Fibroblast of skin of right quadriceps (primary cell): ENCODE measurements around the gene FAM83C.
"Not testable (repeated sequence)": the region's sequence is repeated elsewhere in the genome, so short reads cannot be mapped to it uniquely, and the experiment has no call there.

Experiments used
- DNase-seq: peaks from one replicate; pipeline ENCODE4 v3.0.0-alpha.2; 2013

Gene FAM83C

GRCh38 chr20:35262731-35263531, 29.3 kb downstream of the FAM83C start:
- DNase-seq, result peak; percentile 77

GRCh38 chr20:35262321-35262720, 29.9 kb downstream of the FAM83C start:
- DNase-seq, result not testable (repeated sequence)

DNA sequence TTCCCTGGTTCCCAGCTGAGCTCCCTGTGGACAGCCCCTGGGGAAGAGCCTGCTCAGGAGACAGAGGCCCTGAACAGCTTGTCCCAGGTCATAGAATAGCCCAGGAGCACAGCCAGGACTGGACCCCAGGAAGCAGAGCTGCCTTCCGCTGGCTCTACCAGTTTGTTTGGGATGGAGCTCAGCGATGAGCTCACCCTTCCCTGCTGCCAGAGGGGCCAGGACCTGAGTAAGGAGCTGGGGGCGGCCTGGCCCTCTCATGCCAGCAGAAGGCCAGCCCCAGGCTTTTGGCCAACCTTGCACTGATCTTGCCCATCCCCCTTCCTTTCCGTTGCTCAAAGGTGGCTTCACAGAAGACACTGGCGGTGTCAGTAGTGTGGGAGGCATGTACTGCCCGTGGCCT, 31.8 kb downstream of the FAM83C start:
- no peak for DNase-seq

- DNase-seq, result peak; percentile 39
Measured at GRCh38 chr20:35257175-35257909, 34.9 kb downstream of the FAM83C start.

- no peak for DNase-seq
Measured at GRCh38 chr20:35254448-35254999, 37.7 kb downstream of the FAM83C start.

DNA sequence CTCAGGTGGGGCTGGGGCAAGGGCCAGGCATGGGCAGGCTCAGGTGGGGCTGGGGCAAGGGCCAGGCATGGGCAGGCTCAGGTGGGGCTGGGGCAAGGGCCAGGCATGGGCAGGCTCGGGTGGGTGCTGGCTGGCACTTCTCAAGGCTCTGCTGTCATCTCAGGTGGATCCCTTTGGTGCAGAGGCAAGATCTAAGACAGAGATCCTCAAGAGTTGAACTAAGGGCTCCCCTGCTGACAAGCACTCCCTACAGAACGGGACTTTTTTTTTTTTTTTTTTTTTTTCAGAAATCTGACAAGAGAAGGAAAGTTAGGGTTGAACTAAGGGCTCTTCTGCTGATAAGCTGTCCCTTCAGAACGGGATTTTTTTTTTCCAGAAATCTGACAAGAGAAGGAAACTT, 39.2 kb downstream of the FAM83C start:
- no peak for DNase-seq

DNA sequence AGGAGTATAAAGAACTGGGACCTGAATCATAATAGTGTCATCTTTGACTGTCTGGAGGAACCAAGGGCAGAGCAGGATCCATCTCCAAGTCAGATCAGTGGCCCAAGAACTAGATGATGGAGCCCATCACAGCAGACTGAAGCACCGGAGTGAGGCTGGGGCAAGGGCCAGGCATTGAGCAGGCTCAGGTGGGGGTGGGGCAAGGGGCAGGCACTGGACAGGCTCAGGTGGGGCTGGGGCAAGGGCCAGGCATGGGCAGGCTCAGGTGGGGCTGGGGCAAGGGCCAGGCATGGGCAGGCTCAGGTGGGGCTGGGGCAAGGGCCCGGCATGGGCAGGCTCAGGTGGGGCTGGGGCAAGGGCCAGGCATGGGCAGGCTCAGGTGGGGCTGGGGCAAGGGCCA, 39.6 kb downstream of the FAM83C start:
- not testable (repeated sequence) for DNase-seq

DNA sequence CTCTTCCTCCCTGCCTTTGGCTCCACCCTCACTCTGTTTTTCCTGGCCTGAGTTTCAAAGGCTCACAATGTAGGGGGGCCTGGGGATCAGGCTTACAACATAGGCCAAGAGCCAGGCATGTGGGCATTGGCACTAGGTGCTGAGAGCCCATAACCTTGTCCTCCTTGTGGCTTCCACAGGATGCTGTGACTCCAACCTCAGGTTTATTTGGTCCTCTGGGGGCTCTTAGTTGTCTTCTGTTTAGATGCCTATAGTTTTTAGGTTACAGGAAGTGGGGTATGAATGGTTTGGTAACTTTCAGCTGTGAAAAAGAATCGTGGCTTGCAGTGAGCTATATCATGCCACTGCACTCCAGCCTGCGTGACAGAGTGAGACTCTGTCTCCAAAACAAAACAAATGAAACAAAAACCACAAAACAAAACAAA, 40.2 kb downstream of the FAM83C start:
- DNase-seq, result no peak

DNA sequence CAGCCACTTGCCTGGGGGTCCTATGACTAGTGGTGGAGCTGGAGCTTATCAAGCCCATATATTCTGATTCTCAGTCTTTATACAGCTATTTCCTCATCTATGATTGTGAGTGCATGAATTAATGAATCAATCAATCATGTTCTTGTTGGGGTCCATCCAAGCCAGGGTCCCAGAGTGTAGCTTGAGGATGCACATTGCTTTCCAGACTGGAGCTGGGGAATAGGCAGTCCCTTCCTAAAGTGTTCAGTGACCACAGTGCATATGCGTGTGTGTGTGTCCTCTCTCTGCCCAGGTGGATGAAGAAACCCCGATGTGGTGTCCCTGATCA, 40.6 kb downstream of the FAM83C start:
- no peak for DNase-seq

DNA sequence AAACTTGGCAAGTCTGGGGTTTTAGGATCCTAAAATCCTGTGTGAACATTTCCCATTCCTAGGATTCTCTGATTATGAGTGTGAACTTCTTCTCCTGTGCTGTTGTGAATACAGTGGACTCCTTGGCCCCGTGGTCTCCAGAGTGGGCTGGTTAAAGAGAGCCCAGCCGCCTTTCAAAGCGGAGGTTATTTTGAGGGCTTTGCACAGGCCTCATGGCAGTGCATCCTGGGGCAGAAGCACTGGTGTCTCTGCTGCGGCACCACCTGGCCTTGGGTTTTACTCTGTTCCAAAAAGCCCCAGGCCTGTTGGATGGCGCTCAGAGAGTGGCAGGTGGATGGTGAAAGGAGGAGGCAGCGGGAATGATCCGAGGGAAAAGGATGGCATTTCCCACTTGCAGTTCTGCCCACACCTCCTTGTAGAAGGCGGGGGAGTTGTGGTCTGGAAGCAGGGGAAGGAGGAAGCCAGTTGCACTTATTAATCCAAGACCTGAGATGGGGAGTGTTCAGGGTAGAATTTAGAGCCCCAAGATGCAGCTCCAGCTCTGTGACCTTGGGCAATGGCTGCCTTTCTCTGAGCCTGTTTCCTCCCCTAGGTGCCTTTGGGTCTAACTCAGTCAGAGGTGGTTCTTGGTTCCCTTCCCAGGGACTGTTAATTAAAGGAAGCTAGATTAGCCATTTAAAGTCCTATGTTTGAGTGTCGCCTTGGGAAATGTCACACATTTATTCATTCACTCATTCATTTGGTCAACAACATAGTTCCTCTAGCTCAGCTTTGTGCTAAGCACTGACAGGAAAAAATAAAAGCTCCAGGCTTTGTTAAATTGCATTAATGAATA, 43.4 kb downstream of the FAM83C start:
- peak; percentile 18 for DNase-seq

- no peak for DNase-seq
Measured at GRCh38 chr20:35246723-35247122, 45.5 kb downstream of the FAM83C start.

- DNase-seq, result no peak
Measured at GRCh38 chr20:35243986-35244385, 48.2 kb downstream of the FAM83C start.

- no peak for DNase-seq
Measured at GRCh38 chr20:35243317-35243716, 48.9 kb downstream of the FAM83C start.

GRCh38 chr20:35240811-35241293, 51.4 kb downstream of the FAM83C start:
- DNase-seq, result no peak

DNA sequence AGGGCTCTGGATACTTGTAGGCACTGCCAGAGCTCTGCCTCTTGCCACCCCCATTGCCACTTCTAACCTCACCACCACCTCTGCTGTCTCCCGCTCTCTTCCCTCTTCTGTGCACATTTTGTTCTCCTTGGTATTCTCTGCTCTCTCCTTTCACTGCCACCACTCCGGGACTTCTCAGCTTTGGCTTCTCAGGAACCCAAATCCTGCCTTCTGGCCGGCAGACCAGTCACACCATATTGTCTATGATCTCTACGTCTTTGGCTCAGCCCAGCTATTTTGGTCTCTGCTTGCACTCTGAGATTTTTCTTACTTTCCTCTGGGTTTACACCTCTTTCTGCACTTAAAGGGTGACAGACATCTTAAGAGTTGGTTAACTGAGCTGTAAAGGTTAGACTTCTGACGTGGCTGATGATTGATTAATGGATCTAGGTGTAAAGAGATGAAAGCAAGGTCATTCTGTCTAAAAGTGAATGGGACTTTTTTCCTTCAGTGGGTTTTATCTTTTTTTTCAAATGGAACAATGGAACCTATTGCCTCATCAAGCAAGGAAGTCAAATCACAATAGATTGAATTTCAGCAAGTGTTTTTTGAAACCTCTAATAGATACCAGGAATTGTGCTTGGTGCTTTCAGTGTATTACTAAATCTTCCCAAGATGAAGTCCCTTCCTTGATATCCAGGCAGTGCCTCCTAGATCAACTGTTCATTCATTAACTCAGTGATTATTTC, 52.0 kb downstream of the FAM83C start:
- no peak for DNase-seq

DNA sequence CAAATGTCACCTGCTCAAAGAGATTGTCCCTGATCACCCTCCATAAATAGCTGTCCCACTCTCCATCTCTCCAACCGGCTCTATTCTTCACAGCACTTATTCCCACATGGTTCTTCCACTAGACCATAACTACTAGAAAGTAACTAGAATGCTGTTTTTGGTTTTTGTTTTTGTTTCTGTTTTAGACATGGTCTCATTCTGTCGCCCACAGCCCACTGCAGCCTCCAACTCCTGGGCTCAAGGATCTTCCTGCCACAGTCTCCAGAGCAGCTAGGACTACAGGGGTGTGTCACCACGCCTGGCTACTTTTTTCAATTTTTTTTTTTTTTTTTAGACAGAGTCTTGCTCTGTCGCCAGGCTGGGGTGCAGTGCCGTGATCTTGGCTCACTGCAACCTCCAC, 53.5 kb downstream of the FAM83C start:
- DNase-seq, result no peak

GRCh38 chr20:35238170-35238569, 54.1 kb downstream of the FAM83C start:
- DNase-seq, result no peak

GRCh38 chr20:35237486-35237885, 54.7 kb downstream of the FAM83C start:
- DNase-seq, result no peak

GRCh38 chr20:35235881-35236280, 56.3 kb downstream of the FAM83C start:
- DNase-seq, result no peak
